ENCODE data around the gene TAF10.

The TAF10 gene

DNA sequence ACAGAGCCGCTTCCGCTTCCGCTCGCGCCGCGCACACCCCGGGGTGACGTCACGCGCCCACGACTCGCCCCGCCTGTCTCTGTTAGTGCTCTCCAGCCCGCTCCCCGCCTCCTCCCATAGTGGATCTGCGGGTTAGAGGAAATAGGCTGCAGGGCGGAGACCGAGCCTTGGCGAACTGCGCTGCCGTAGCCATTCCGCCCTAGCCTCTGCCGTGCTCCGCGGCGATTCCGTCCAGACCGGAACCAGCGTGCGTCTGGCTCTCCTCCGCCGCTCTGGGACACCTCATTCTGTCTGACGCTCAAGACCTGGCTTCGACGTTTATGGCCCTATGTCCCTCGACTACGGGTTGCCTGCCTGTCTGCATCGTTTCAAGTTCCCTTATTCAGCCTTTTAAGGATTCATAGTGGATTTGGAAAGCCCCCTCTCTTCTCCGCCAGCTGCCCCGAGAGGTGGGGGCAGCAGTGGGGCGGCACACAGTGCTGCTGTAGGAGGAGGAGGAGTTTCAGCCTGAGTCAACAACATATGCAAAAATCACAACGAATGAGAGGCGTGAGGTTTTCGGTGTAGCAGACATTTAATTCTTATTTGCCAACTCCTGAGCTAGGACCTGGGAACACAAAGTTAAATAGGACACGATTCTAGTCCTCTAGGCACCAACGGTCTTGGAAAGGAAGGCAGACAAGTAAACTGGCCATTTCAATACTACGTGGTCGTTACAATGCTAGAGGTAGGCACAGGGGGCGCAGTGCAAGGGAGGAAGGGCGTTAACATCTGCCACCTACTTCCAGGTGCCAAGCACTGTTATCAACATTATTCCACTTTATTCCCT is at the start of gene TAF10:
TAF10 (minus strand) TSS at position 4 of the 829 bp plus-strand sequence. CDS start 27 bp downstream, outside the sequence.
- FAIRE-seq, result peak; percentile 5

GRCh38 chr11:6660712-6661111 is 48.7 kb upstream of the TAF10 start:
- FAIRE-seq, result no peak

GRCh38 chr11:6658647-6659046 is 46.6 kb upstream of the TAF10 start:
- no peak for FAIRE-seq

GRCh38 chr11:6657346-6657745 is 45.3 kb upstream of the TAF10 start:
- FAIRE-seq, result no peak

GRCh38 chr11:6656936-6657335 is 44.9 kb upstream of the TAF10 start:
- FAIRE-seq, result no peak

DNA sequence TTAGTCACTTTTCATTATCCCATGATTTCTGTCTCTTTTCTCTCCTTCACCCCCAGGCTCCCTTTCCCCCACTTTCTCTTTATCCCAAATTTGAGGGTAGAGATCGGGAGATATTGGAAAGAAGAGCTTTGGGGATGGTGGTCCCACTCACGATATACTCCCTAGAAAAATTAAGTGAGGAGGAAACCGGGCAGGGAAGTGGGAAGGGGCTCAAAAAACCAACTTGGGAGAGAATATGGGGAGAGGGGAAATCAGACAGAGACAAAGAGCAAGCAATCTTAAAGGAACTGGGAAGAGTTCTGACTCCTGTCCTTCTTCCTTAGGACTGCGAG is 44.5 kb upstream of the TAF10 start:
- FAIRE-seq, result no peak

DNA sequence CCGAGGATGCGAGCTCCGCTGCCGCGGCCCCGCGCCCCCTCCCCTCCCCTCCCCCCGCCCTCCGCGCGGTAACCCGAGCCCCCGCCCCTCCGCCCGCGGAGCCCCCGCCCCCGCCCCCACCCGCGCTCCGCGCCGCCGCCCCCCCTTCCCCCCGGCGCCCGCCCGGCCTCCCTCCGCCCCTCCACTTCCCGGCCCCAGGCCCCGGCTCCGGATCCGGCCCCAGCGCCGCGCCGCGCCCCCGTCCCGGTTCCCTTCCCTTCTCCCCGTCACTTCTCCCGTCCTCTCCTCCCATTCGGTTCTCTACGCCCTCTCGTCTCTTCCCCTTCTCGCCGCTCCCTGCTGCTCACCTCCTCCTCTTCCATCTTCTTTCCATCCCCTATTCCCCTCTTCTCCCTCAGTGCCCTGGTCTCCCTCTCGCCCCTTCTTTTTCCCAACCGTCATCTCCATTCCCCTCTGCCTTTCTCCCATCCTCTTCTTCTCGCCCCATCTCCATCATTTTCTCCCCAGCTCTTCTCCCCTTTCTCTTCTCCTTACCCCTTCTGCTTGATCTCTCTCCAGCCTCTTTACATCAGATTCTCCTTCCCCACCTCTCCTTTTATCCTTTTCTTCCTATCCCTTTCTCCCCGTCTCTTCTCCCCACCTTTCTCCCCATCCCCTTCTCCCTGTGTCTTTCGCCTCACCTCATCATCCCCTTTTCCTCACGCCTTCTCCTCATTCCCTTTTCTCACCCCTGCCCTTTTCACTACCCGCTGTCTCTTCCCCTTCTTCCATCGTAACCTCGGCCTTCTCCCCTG is 44.0 kb upstream of the TAF10 start, which contains the start of gene DCHS1:
DCHS1 (minus strand) TSS at position 20 of the 794 bp plus-strand sequence. CDS start 14,196 bp downstream, outside the sequence.
- no peak for FAIRE-seq

GRCh38 chr11:6655020-6655789 is 43.2 kb upstream of the TAF10 start:
- FAIRE-seq, result no peak

- no peak for FAIRE-seq
Observed at GRCh38 chr11:6654281-6655019, 42.4 kb upstream of the TAF10 start.

- FAIRE-seq, result no peak
Observed at GRCh38 chr11:6653656-6654055, 41.6 kb upstream of the TAF10 start.

- no peak for FAIRE-seq
Observed at GRCh38 chr11:6653097-6653496, 41.1 kb upstream of the TAF10 start.

DNA sequence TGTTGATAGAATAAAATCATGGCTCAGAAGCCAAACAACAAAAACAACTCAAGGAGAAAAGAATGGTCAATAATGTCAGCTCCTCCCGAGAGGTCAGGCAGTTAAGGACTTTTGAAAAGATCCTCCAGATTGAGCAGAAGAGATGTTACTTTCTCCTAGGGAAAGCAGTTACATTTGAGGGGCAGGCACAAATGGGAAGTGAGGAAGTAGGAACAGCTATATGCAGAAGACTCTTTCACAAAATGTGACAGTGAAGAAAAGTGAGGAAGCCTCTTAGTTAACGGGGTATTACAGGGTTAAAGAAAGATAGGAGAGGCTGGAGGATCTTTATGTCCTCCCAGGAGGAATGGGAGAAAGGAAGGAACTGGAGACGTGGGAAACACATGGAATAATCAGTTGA is 40.2 kb upstream of the TAF10 start:
- no peak for FAIRE-seq

- no peak for FAIRE-seq
Observed at GRCh38 chr11:6650980-6651379, 39.0 kb upstream of the TAF10 start.

DNA sequence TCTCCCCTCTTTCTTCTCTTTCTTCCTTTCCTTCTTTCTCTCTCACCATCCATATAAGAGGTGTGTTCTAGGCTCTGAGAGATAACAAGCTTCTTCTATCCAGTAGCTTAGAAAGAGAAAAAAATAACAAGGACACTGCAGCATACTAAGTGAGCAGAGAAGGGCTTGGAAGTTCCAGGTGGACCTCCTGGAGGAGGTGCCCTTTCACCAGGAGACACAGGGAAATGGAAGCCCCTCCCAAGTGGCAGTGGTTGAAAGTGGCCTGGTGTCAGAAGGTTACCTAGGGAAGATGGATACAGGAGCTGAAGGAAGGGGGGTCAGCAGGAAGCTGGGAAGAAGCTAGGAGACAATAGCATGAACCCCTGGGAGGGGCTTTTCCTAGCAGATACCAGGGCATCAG is 38.1 kb upstream of the TAF10 start:
- FAIRE-seq, result no peak

DNA sequence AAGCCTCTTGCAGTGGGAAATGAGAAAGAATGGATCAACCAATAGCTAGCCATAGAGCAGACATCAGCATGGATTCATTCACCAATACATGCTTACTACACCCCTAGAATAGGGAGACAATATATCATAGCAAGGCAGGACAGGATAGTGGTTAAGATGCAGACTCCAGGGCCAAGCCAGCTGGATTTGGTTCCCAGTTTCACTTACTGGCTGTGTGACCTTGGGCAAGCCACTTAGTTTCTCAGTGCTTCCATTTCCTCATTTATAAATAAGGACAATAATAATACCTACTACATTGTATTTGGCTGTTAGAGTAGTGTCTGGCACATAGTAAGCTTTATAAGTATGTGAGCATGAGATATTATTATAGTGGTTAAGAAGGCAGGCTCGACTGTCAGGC is 36.5 kb upstream of the TAF10 start:
- FAIRE-seq, result no peak

DNA sequence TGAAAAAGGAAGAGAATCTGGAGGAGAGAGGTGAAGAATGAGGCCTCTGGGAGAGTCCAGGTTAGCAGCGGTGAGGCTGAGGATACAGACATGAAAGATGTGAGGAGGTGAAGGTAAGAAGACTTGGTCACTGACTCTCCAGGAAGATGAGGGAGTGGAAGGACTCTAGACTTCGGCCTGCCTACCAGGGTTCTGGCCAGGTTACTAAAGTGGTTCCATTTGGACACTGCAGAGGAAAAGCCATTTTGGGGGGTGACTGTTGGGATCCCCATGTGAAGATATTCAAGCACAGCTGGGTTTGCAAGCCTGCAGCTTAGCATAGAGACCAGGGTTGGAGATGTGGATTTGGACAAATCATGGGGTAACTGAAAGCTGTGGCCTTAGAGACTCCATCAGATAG is 35.8 kb upstream of the TAF10 start:
- no peak for FAIRE-seq

- no peak for FAIRE-seq
Observed at GRCh38 chr11:6646918-6647679, 35.1 kb upstream of the TAF10 start.

DNA sequence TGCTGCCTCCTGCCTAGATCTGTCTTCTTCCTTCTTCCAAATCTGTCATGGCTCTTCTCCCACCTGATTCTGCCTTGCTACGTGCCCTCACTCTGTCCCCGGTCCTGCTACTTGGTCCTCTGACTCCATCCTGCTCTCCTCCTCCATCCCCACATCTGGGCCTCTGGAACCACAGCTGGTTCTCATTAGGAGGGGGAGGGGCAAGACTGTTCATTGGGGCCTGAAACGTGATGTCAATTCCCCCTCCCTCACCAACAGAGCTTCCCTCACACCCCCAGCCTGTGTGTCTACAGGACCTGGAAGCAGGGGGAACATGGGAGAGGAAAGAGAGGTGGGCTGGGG is 34.5 kb upstream of the TAF10 start:
- no peak for FAIRE-seq

- no peak for FAIRE-seq
Observed at GRCh38 chr11:6646071-6646470, 34.1 kb upstream of the TAF10 start.

DNA sequence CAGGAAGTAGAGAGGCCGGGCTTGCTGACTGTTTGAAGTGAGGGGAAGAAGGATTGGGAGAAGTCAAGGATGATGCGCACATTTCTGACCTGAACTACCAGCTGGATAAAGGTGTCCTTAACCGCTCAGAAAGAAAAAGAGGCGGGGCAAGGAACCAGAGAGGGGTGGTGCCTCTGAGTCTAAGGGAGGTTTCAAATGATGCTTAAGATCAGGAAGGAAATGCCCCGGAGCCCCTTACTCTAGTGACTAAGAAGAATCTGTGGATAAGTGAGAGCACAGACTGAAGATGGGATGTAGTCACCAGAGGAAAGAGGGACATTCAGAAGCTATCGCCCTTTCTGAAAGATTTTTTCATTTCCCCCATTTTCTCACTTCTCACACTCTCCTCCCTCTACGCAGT is 30.9 kb upstream of the TAF10 start:
- no peak for FAIRE-seq

- FAIRE-seq, result no peak
Observed at GRCh38 chr11:6640985-6641701, 29.1 kb upstream of the TAF10 start.
